Common myeloid progenitor, CD34-positive (primary cell): ENCODE data around the gene CLIP4. TPM values are rescaled to one million over a fixed set of nuclear protein-coding genes. Genes with fewer than 3 reads are reported as not detected.
A peak's percentile ranks its signal among the peaks of the same experiment; 100 is the strongest.

ENCODE experiments used
- CTCF ChIA-PET: fragments of 350-600 bp; sonication (Branson Sonifier 250); formaldehyde crosslinking; loops from one replicate; lab custom pipeline; 2021; ENCODE audit warnings: antibody characterized with exemption; lab: Charles Lee
- POLR2A ChIA-PET: fragments of 350-600 bp; sonication (Branson Sonifier 250); formaldehyde crosslinking; loops from one replicate; lab custom pipeline; 2021; ENCODE audit warnings: antibody characterized with exemption; lab: Charles Lee
- DNase-seq, 3 donors: peaks; one replicate each; pipeline versions ENCODE4 v3.0.0 to v3.0.0-alpha.2; 2013
- H3K27ac ChIP-seq, 2 experiments: 1 replicate in 1 of 2; 2 replicates in 1 of 2; pipeline ENCODE4 v1.7.0; 2013; ENCODE audit warnings: inconsistent platforms in 2 of 2, low read length in 2 of 2, mild to moderate bottlenecking in 2 of 2, low read depth in 1 of 2, moderate library complexity in 1 of 2; ENCODE audit not compliant: severe bottlenecking in 2 of 2, insufficient read depth in 1 of 2, poor library complexity in 1 of 2
- H3K27me3 ChIP-seq, 5 experiments: replicated peaks in 2 of 5; 1 replicate in 3 of 5; 2 replicates in 2 of 5; pipeline versions ENCODE4 v1.6.1 to v1.7.0; 2013; ENCODE audit warnings: low read length in 4 of 5, mild to moderate bottlenecking in 2 of 5, moderate library complexity in 2 of 5, inconsistent platforms in 1 of 5; ENCODE audit not compliant: insufficient read depth in 5 of 5, control insufficient read depth in 4 of 5
- H3K36me3 ChIP-seq, 4 experiments: 1 replicate in 2 of 4; 2 replicates in 2 of 4; pipeline versions ENCODE4 v1.6.1 to v1.7.0; 2013; ENCODE audit warnings: low read length in 3 of 4, control low read depth in 1 of 4, mild to moderate bottlenecking in 1 of 4; ENCODE audit not compliant: control insufficient read depth in 4 of 4, insufficient read depth in 4 of 4
- H3K4me1 ChIP-seq, 4 experiments: 1 replicate in 3 of 4; 2 replicates in 1 of 4; pipeline versions ENCODE4 v1.6.1 to v1.7.1; 2013; ENCODE audit warnings: low read length in 3 of 4, mild to moderate bottlenecking in 3 of 4, control low read depth in 1 of 4, inconsistent platforms in 1 of 4, moderate library complexity in 1 of 4; ENCODE audit not compliant: control insufficient read depth in 4 of 4, insufficient read depth in 4 of 4; ENCODE audit errors: control extremely low read depth in 1 of 4
- H3K4me3 ChIP-seq, 7 experiments: 1 replicate in 4 of 7; 2 replicates in 3 of 7; pipeline versions ENCODE4 v1.5.1 to v1.7.0; 2013; ENCODE audit warnings: mild to moderate bottlenecking in 7 of 7, low read length in 6 of 7, moderate library complexity in 6 of 7, inconsistent platforms in 2 of 7, low read depth in 2 of 7, control low read depth in 1 of 7; ENCODE audit not compliant: insufficient read depth in 4 of 7, control insufficient read depth in 1 of 7; ENCODE audit errors: extremely low read depth in 1 of 7
- H3K9me3 ChIP-seq, 5 experiments: 1 replicate in 4 of 5; 2 replicates in 1 of 5; pipeline versions ENCODE4 v1.6.1 to v1.7.1; 2013; ENCODE audit warnings: low read length in 4 of 5, mild to moderate bottlenecking in 2 of 5, inconsistent platforms in 1 of 5, low read depth in 1 of 5, moderate library complexity in 1 of 5; ENCODE audit not compliant: control insufficient read depth in 4 of 5, insufficient read depth in 2 of 5; ENCODE audit errors: control extremely low read depth in 1 of 5
- WGBS: methylation state at CpG from one replicate; pipeline ENCODE4 v1.1.5; 2013; ENCODE audit not compliant: insufficient coverage; 5-methylcytosine and 5-hydroxymethylcytosine counted together
- polyA plus RNA-seq: library from polyadenylated mRNA; unstranded; fragments of 120-200 nt; gene quantifications from one replicate; pipeline ENCODE4 v1.2.1, GENCODE V29; 2013

CLIP4 gene, protein sequence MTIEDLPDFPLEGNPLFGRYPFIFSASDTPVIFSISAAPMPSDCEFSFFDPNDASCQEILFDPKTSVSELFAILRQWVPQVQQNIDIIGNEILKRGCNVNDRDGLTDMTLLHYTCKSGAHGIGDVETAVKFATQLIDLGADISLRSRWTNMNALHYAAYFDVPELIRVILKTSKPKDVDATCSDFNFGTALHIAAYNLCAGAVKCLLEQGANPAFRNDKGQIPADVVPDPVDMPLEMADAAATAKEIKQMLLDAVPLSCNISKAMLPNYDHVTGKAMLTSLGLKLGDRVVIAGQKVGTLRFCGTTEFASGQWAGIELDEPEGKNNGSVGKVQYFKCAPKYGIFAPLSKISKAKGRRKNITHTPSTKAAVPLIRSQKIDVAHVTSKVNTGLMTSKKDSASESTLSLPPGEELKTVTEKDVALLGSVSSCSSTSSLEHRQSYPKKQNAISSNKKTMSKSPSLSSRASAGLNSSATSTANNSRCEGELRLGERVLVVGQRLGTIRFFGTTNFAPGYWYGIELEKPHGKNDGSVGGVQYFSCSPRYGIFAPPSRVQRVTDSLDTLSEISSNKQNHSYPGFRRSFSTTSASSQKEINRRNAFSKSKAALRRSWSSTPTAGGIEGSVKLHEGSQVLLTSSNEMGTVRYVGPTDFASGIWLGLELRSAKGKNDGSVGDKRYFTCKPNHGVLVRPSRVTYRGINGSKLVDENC
- 23.2 TPM for polyA plus RNA-seq

- ChIA-PET POLR2A (no interaction called here), CTCF (no interaction called here)
- Histone ChIP-seq H3K4me3 (peak within 1 kb of the TSS; percentile 63 to 92 (median 81)), H3K36me3 (no peaks in the 10 kb centered on the region), H3K27me3 (no peaks in the 10 kb centered on the region), H3K4me1 (peaks cover 7 to 48% (median 24%) of the 10 kb centered on the region in 4 experiments), H3K9me3 (no peaks in the 10 kb centered on the region), H3K27ac (peak within 1 kb of the TSS; percentile 42 to 81)
- 2% methylated on average over 65 of the region's 76 CpGs for WGBS
- DNase-seq = peak; percentile 57 to 82 (median 74)
These were observed at the start of gene CLIP4 for GRCh38 chr2:29114946-29115609. TSS of gene CLIP4 (plus strand) at chr2:29115415. CDS start at chr2:29121389, 5,974 bp downstream.

DNA sequence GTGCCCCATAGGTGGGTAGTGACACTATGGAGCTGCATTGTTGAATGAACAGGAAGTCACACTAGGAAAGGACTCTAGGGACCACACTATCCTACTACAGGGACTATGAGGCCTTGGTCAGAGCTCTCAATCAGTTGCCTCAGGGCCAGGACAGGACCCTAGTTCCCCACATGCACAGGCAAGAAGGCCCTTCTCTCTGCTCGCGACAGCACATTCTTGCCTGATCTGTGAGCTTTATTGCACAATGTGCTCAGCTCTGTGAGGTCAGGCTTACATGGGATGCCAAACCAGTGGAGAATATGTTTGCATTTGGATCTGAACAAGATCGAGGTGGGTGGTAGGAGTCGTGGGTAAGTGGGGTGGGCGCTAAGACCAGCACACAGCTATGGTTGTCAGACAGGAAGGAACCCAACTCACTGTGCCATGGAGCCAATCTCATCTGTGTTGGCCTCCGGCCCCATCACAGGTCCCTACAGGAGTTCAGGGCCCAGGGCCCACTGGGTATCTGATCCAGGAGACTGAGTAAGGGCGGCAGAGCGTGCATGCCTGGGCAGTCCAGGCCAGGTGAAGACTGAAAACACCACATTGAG lies 48.8 kb upstream of the CLIP4 start:
- no peaks in the 10 kb centered on the region for H3K27me3 ChIP-seq
- WGBS = 96% methylated on average over 8 of the region's 8 CpGs
- no peaks in the 10 kb centered on the region for H3K36me3 ChIP-seq
- ChIA-PET POLR2A (no interaction called here), CTCF (no interaction called here)
- no peak for DNase-seq
- H3K9me3 ChIP-seq = no peaks in the 10 kb centered on the region
- no peaks in the 10 kb centered on the region for H3K4me1 ChIP-seq
- H3K27ac ChIP-seq = no peak overlapping the region
- H3K4me3 ChIP-seq = no peak overlapping the region

GRCh38 chr2:29066997-29067605 lies 48.1 kb upstream of the CLIP4 start:
- Histone ChIP-seq H3K9me3 (no peaks in the 10 kb centered on the region), H3K36me3 (no peaks in the 10 kb centered on the region), H3K4me1 (no peaks in the 10 kb centered on the region), H3K27ac (no peak overlapping the region), H3K27me3 (no peaks in the 10 kb centered on the region), H3K4me3 (no peak overlapping the region)
- WGBS = 89% methylated on average over 6 of the region's 7 CpGs
- ChIA-PET CTCF (interaction anchor here (1.6 kb wide), 1 partner anchor 135 kb away, joined by 3 read pairs; no protein-coding TSS in a partner anchor), POLR2A (no interaction called here)
- DNase-seq = no peak

- H3K36me3 ChIP-seq = no peaks in the 10 kb centered on the region
- POLR2A ChIA-PET = no interaction called here
- 95% methylated on average over 7 of the region's 7 CpGs for WGBS
- H3K4me1 ChIP-seq = no peaks in the 10 kb centered on the region
- H3K9me3 ChIP-seq = no peaks in the 10 kb centered on the region
- no peak overlapping the region for H3K4me3 ChIP-seq
- DNase-seq = no peak
- CTCF ChIA-PET = interaction anchor here (1.6 kb wide), 1 partner anchor 134 kb away, joined by 3 read pairs; no protein-coding TSS in a partner anchor
- H3K27me3 ChIP-seq = no peaks in the 10 kb centered on the region
- H3K27ac ChIP-seq = no peak overlapping the region
These were observed 46.7 kb upstream of the CLIP4 start for GRCh38 chr2:29068513-29068912.

- Histone ChIP-seq H3K4me1 (no peaks in the 10 kb centered on the region), H3K36me3 (no peaks in the 10 kb centered on the region), H3K27me3 (no peaks in the 10 kb centered on the region), H3K27ac (no peak overlapping the region), H3K4me3 (no peak overlapping the region), H3K9me3 (no peaks in the 10 kb centered on the region)
- ChIA-PET CTCF (no interaction called here), POLR2A (no interaction called here)
- DNase-seq = no peak
- 93% methylated on average over 8 of the region's 12 CpGs for WGBS
These were observed 44.7 kb upstream of the CLIP4 start for GRCh38 chr2:29070526-29070925.

DNA sequence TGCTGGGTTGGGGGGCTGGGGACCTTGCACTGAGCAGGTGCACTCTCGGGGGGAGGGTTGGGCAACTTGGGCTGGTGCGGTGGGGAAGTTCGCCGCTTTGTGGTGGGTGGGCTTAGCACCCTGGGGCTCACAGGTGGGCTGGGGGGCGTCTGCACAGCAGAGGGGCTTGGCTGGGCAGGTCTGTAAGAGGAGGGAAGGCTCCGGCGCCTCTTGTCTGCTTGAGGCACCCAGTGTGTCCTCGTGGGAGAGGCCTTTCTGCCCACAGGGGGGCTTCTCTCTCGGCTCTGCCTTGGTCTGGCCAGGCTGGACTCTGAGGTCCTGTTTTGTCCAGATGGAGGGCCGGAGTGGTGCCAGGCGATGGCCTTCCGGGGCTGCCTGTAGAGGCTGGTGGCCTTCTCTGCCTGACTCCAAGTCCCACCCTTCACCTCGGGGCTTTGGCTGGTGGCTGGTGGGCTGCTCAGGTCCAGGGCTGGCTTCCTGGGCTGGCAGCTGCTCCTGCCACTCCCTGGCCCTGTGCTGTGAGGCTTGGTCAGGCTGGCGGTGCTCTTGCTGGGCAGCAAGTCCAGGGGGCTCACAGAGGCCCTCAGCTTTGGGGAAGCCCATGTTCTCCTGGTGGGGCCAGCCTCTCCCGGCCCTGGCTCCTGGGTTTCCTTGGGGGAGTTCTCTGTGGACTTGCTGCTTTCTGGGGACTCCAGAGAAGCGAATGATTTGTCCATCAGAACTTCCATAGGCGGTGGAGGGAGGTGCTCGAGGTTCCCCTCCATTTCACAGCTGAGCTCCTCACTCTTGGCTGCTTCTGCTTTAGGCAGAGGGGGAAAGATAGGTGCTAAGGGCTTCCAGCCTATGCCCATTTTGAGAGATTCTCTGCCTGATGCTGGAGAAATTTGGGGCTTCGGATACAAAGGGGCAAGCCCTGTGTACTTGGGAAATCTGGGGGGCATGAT lies 43.9 kb upstream of the CLIP4 start:
- no peaks in the 10 kb centered on the region for H3K36me3 ChIP-seq
- H3K27ac ChIP-seq = no peak overlapping the region
- H3K27me3 ChIP-seq = no peaks in the 10 kb centered on the region
- CTCF ChIA-PET = no interaction called here
- DNase-seq = no peak
- no peaks in the 10 kb centered on the region for H3K9me3 ChIP-seq
- H3K4me3 ChIP-seq = no peak overlapping the region
- POLR2A ChIA-PET = no interaction called here
- 91% methylated on average over 10 of the region's 19 CpGs for WGBS
- no peaks in the 10 kb centered on the region for H3K4me1 ChIP-seq
